Aorta (tissue), 5 donors: ENCODE measurements around the gene PTPN21. TPM values are rescaled to one million over a fixed set of nuclear protein-coding genes. Genes with fewer than 3 reads are reported as not detected.
A peak's percentile ranks its signal among the peaks of the same experiment; 100 is the strongest.

Experiments used
- ATAC-seq: fragments of 200-7000 bp; cut with Tn5 transposase; one replicate; pipeline ENCODE4 v1.9.1; 2022; ENCODE audit warnings: moderate library complexity; ENCODE audit not compliant: low FRiP score
- DNase-seq, 2 donors: peaks; one replicate each; pipeline ENCODE4 v3.0.0-alpha.2; 2020
- H3K27ac ChIP-seq, 2 donors: one replicate each; pipeline ENCODE4 v1.5.1; 2013; ENCODE audit warnings: low read length in 2 of 2, mild to moderate bottlenecking in 2 of 2, moderate library complexity in 2 of 2, control low read depth in 1 of 2, inconsistent platforms in 1 of 2, low read depth in 1 of 2
- H3K27me3 ChIP-seq, 2 donors: one replicate each; pipeline ENCODE4 v1.6.1; 2013; ENCODE audit warnings: control low read depth in 1 of 2, low read length in 1 of 2, mild to moderate bottlenecking in 1 of 2, moderate library complexity in 1 of 2; ENCODE audit not compliant: insufficient read depth in 2 of 2, control insufficient read depth in 1 of 2
- H3K36me3 ChIP-seq, 2 donors: one replicate each; pipeline ENCODE4 v1.6.1; 2013; ENCODE audit warnings: control low read depth in 1 of 2, low read length in 1 of 2, mild to moderate bottlenecking in 1 of 2; ENCODE audit not compliant: insufficient read depth in 2 of 2, control insufficient read depth in 1 of 2
- H3K4me1 ChIP-seq, 2 donors: one replicate each; pipeline ENCODE4 v1.6.1; 2013; ENCODE audit warnings: low read length in 2 of 2, control low read depth in 1 of 2, mild to moderate bottlenecking in 1 of 2, moderate library complexity in 1 of 2; ENCODE audit not compliant: insufficient read depth in 2 of 2, control insufficient read depth in 1 of 2
- H3K4me3 ChIP-seq, 2 donors: one replicate each; pipeline ENCODE4 v1.5.1; 2013; ENCODE audit warnings: low read length in 2 of 2, control low read depth in 1 of 2, mild to moderate bottlenecking in 1 of 2
- H3K9me3 ChIP-seq: one replicate; pipeline ENCODE4 v1.6.1; 2013; ENCODE audit warnings: mild to moderate bottlenecking, low read length; ENCODE audit not compliant: control insufficient read depth
- WGBS, 2 donors: extraction: QIAGEN DNeasy Blood & Tissue Kit; methylation state at CpG; one replicate each; pipeline ENCODE4 v1.1.7; 2013; 5-methylcytosine and 5-hydroxymethylcytosine counted together
- intact Hi-C, 2 donors: fragments of 100-400 bp; cut with DNase I; formaldehyde crosslinking; loops; one replicate each; pipeline versions ENCODE4 v1.14.2 to v1.15.0; 2022
- polyA plus RNA-seq, 2 donors: library from polyadenylated mRNA; stranded (reverse); fragments of 200-250 nt; gene quantifications; one replicate each; pipeline ENCODE4 v1.2.3, GENCODE V29; 2013
- total RNA-seq, 2 donors: library from RNA; stranded (reverse); fragmentation: NEBNext Ultra II Directional; extraction: Animal tissue kit (Norgen Biotek cat#: 25700); gene quantifications; one replicate each; pipeline ENCODE4 v1.2.1, GENCODE V29; 2021
- donor health status: healthy with polysubstance abuse.
- donor health status: Bipolar disorder and iron deficiency.
- donor health status: DM: no; HTN: no; CAD: no.
- donor health status: DM: no; HTN: no; CAD: no.
- donor health status: DM: yes; HTN: yes; CAD: no.

Gene PTPN21
- total and polyA plus RNA-seq, 4 donors, result 15.6 to 53.7 (median 36.1) TPM

DNA sequence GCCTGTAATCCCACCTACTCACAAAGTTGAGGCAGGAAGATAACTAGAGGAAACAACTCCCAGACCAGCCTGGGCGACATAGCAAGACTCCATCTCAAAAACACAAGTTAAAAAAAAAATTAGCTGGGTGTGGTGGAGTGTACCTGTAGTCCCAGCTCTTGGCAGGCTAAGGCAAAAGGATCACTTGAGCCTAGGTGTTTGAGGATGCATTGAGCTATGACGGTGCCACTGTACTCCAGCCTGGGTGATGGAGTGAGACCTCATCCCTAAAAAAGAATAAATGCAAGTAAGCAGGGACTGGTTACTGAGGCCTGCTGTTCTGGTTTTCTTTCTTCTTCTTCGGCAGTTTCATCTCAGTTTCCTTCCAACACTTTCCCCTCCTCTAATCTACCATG, 7.4 kb downstream of the PTPN21 start:
- Histone ChIP-seq H3K27me3 (no peaks in the 10 kb centered on the region), H3K4me3 (no peak overlapping the region), H3K36me3 (peaks cover 0 to 4% of the 10 kb centered on the region in 2 donors), H3K9me3 (no peaks in the 10 kb centered on the region), H3K27ac (peak overlapping the region in 1 of 2 donors; percentile 14), H3K4me1 (peaks cover 0 to 8% of the 10 kb centered on the region in 2 donors)
- no peak for ATAC-seq
- intact Hi-C loops, result no loop called here
- no peak for DNase-seq
- 72 to 73% methylated on average over 3 of the region's 3 CpGs for WGBS, 2 donors

DNA sequence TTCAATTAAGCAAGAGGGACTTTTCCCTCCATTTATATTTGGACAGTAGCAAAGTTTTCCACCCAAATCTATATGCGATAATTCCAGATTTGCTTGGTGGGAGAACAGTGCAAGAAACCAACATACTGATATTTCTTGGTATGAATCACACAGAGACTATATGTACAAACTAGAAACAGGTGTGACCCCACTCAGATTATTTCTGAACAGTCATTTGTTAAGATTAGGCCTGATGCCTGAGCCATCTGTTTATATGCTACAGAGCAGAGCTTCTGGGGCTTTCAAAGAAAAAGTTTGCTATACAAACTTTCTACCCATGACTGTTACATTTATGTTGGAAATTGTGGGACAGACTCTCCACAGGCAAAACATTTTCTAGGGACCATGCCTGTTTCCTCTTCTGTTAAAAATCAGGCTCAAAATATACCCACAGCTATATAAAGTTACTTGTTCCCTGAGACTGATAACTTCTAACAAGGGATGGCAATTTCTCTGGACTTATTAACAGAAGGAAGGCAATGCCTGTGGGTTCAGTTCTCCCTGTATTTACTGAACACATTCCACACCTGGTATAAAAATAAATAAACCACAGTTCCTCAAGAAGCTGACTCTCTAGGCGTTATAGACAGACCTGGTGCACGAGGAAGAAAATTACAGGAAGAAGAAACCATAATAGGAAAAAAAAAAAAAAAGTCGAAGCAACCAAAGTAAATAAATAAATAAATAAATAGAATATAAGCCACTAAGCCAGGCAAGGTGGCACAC, 8.0 kb downstream of the PTPN21 start:
- no peak overlapping the region for H3K27ac ChIP-seq
- intact Hi-C loops, result no loop called here
- H3K4me1 ChIP-seq, result peaks cover under 1 to 8% of the 10 kb centered on the region in 2 donors
- H3K9me3 ChIP-seq, result no peaks in the 10 kb centered on the region
- 59 to 65% methylated on average over 4 of the region's 4 CpGs for WGBS, 2 donors
- peaks cover 0 to 4% of the 10 kb centered on the region in 2 donors for H3K36me3 ChIP-seq
- no peak for DNase-seq
- ATAC-seq, result no peak
- no peak overlapping the region for H3K4me3 ChIP-seq
- H3K27me3 ChIP-seq, result no peaks in the 10 kb centered on the region

DNA sequence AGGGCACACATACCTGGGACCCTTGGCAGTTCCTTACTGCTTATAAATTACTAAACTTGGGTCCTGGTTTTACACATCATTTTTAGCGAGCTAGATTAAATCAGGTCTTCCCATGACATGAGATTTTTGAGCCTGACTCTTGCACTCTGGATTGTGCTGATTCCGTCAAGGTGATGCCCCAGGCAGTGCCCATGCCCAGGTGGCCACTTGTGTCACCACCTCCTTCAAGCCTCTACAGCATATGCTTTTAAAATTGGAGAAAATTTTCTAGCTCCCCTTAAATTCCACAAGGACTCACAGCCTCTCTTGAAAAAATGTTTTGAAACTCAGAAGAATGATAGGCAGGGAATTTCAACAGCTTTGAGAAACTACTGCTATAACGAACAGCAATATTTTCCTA, 9.6 kb downstream of the PTPN21 start:
- no peak overlapping the region for H3K4me3 ChIP-seq
- peaks cover 2 to 4% of the 10 kb centered on the region in 2 donors for H3K4me1 ChIP-seq
- intact Hi-C loops, result no loop called here
- ATAC-seq, result no peak
- peaks cover 0 to 4% of the 10 kb centered on the region in 2 donors for H3K36me3 ChIP-seq
- no peak overlapping the region for H3K27ac ChIP-seq
- DNase-seq, result no peak
- H3K27me3 ChIP-seq, result no peaks in the 10 kb centered on the region
- 64 to 70% methylated on average over 3 of the region's 3 CpGs for WGBS, 2 donors
- no peaks in the 10 kb centered on the region for H3K9me3 ChIP-seq

DNA sequence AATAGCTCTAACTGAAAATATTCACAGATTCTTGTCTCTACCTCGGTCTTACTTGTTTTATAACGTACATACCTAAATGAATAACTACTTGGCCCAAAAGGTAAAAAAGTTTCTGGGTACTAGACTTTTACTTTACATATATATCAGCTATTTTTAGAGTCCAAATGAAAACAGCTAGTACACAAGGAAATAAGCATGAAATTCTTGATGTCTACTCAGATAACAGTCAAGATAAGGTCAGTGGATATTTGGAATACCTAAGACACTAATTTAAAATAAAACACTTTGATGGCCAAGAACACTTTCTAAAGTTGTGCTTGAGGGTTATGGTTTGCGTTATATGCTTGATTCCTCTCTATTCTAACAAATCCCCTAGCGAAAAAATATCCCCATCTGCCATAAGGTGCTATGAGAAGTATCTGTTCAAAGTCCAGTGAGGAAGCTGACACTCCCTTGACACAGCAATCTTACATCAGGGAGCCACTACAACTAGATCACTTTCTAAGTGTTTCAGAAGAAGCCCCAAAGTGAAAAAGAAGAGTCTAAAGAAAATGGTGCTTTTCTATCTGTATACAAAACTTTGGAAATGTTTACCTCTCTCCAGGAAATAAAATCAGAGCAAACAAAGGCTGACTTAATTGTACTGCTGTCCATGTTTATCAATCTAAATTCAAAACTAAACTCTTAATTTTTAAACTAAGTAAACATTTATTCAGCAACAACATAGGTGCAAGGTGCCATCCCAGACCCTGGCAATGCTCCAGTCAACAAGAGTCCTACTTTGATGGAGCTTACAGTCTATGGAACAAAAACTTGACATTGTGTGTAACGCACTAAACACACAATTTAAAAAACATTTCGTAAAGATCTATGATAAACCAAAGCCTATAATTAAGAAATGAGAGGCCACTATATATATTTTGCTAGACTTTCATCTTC, 11.7 kb downstream of the PTPN21 start:
- intact Hi-C loops, result no loop called here
- H3K4me3 ChIP-seq, result no peak overlapping the region
- ATAC-seq, result no peak
- no peak overlapping the region for H3K27ac ChIP-seq
- no peaks in the 10 kb centered on the region for H3K27me3 ChIP-seq
- DNase-seq, result no peak
- no peaks in the 10 kb centered on the region for H3K36me3 ChIP-seq
- H3K9me3 ChIP-seq, result no peaks in the 10 kb centered on the region
- 45 to 53% methylated on average over 6 of the region's 6 CpGs for whole genome bisulfite sequencing, 2 donors
- H3K4me1 ChIP-seq, result peaks cover 2 to 4% of the 10 kb centered on the region in 2 donors

DNA sequence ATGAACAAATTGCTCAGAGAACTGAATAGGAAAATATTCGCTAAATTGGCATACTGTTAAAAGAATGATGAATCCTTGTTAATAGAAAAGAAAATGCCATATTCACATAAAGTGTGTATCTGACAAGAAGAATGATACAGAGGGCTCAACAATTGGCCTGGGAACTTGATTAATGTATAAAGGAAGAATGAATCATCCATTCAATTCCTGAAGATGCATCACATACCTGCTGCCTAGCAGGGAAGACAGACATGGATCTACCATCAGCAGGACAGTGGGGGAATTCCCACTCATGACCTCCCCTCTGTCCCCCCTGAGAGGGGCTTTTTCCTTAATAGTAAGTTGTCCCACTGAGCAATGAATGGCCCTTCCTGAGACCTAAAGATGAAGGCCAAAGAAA, 13.5 kb downstream of the PTPN21 start:
- no peak for ATAC-seq
- H3K9me3 ChIP-seq, result no peaks in the 10 kb centered on the region
- no peak for DNase-seq
- H3K4me1 ChIP-seq, result peaks cover 2 to 4% of the 10 kb centered on the region in 2 donors
- H3K4me3 ChIP-seq, result no peak overlapping the region
- no peaks in the 10 kb centered on the region for H3K36me3 ChIP-seq
- H3K27ac ChIP-seq, result no peak overlapping the region
- intact Hi-C loops, result no loop called here
- 90 to 91% methylated on average over 1 of the region's 1 CpG for WGBS, 2 donors
- no peaks in the 10 kb centered on the region for H3K27me3 ChIP-seq

DNA sequence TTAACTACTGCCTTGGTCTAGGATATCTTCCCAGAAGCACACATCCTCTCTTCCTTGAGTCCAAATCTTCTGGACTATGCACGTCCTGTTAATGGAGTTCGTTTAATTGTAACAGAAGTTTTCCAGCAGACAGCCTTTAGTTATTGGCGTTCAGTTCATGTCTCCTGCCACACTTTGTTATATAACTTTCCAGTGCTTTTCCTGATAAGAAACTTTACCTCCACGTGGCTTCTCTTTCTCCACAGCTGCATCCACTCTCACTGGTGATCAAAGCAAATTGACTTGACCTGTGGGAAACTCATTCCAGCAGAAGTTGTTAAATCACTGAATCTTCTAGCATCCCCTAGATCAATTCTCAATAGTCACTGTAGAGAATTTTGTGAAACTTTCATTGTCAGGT, 19.0 kb downstream of the PTPN21 start:
- peaks cover 0 to 1% of the 10 kb centered on the region in 2 donors for H3K4me1 ChIP-seq
- no peak overlapping the region for H3K27ac ChIP-seq
- H3K27me3 ChIP-seq, result no peaks in the 10 kb centered on the region
- no peaks in the 10 kb centered on the region for H3K9me3 ChIP-seq
- no peak for ATAC-seq
- 44 to 46% methylated on average over 4 of the region's 4 CpGs for WGBS, 2 donors
- DNase-seq, result no peak
- intact Hi-C loops, result no loop called here
- no peak overlapping the region for H3K4me3 ChIP-seq
- peaks cover 0 to 2% of the 10 kb centered on the region in 2 donors for H3K36me3 ChIP-seq

DNA sequence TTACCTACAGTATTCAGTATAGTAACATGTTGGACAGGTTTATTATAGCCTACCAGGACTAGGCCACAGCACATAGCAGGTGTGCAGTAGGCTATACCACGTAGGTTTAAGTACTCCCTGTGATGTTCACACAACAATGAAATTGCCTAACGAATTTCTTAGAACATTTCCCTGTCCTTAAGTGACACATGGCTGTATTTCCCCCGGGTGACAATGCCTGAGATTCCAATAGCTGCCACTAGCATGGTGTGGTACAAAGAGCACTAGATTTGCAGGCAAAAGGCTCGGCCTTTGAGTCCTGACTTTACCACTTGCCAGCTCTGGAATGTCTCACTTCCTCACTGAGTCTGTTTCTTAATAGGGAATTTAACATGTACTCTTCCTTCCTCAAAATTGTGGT, 19.7 kb downstream of the PTPN21 start:
- DNase-seq (no peak), ATAC-seq (no peak)
- peak overlapping the region in 1 of 2 donors; percentile 44 for H3K27ac ChIP-seq
- 38 to 41% methylated on average over 4 of the region's 4 CpGs for WGBS, 2 donors
- no peak overlapping the region for H3K4me3 ChIP-seq
- H3K27me3 ChIP-seq, result no peaks in the 10 kb centered on the region
- no peaks in the 10 kb centered on the region for H3K9me3 ChIP-seq
- intact Hi-C loops, result no loop called here
- H3K36me3 ChIP-seq, result peaks cover 0 to 2% of the 10 kb centered on the region in 2 donors
- peaks cover 0 to 1% of the 10 kb centered on the region in 2 donors for H3K4me1 ChIP-seq

DNA sequence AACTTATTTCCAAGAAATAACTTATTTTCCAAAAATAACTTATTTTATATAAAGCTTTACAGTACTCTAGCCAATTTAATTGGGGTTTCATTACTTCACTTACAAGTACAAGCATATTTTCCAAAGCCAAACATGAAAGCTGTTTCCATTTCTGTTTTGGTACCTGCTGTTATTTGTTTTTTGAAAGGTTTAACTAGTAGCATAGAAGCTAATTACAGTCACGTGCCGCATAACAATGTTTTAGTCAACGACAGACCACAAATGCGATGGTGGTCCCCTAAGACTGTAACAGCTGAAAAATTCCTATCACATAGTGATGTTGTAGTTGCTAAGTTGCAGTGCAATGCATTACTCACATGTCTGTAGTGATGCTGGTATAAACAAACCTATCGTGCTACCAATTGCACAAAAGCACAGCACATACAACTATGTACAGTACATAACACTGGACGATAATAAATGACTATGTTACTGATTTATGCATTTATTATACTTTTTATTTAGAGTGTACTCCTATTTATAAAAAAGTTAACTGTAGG, 21.7 kb downstream of the PTPN21 start:
- no peak overlapping the region for H3K27ac ChIP-seq
- H3K9me3 ChIP-seq, result no peaks in the 10 kb centered on the region
- no peak overlapping the region for H3K4me3 ChIP-seq
- H3K4me1 ChIP-seq, result peaks cover 0 to 1% of the 10 kb centered on the region in 2 donors
- no peak for ATAC-seq
- WGBS, 2 donors, result 88 to 92% methylated on average over 6 of the region's 6 CpGs
- no peaks in the 10 kb centered on the region for H3K27me3 ChIP-seq
- DNase-seq, result no peak
- intact Hi-C loops, result no loop called here
- peaks cover 0 to 2% of the 10 kb centered on the region in 2 donors for H3K36me3 ChIP-seq
